22Rv1 (cell line): ENCODE data around the gene PAQR9.

Experiments used
- ZFX ChIP-seq: fragments of 450-650 bp; IDR thresholded peaks from 2 replicates; pipeline ENCODE4 v1.6.1; 2017; ENCODE audit warnings: antibody characterized with exemption, borderline replicate concordance
- TF ChIP-seq, protein P1 (sequence below): fragments of 450-650 bp; IDR thresholded peaks from 2 replicates; pipeline ENCODE4 v1.5.1; 2017; ENCODE audit warnings: mild to moderate bottlenecking

DNA sequence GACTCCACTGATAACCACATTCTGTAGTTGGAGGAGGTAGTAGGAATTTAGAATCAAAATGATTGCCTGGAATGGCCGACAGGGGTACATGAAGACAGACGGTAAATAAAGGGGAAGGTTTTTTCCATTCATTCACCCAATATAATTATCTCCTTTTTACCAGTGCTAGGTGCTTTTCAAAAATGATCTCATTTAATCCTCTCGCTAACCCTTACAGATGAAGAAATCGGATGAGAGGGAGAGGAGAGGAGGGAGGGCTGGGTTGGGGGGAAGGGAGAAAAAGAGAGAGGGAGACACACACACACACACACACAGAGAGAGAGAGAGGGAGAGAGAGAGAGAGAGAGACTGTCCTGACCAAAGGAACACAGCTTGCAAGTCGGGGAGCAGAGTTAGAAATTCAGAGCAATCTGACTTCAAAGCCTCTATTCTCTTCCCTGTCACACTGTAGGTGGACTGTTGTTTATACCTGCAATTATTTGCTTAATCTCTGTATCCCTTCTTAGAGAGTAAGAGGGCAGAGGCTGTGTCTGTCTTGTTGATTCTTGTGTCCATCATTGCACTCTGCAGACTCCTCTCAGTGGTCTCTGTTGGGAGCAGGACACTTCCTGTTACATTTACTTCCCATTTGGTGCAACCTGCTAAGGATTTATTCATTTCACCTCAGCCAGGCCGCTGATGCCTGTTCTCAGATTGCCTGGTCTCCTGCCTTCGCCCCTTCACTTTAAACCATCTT, 18.7 kb upstream of the PAQR9 start:
- TF ChIP-seq, protein P1, sequence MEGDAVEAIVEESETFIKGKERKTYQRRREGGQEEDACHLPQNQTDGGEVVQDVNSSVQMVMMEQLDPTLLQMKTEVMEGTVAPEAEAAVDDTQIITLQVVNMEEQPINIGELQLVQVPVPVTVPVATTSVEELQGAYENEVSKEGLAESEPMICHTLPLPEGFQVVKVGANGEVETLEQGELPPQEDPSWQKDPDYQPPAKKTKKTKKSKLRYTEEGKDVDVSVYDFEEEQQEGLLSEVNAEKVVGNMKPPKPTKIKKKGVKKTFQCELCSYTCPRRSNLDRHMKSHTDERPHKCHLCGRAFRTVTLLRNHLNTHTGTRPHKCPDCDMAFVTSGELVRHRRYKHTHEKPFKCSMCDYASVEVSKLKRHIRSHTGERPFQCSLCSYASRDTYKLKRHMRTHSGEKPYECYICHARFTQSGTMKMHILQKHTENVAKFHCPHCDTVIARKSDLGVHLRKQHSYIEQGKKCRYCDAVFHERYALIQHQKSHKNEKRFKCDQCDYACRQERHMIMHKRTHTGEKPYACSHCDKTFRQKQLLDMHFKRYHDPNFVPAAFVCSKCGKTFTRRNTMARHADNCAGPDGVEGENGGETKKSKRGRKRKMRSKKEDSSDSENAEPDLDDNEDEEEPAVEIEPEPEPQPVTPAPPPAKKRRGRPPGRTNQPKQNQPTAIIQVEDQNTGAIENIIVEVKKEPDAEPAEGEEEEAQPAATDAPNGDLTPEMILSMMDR, result no peak
- TF ChIP-seq ZFX, result no peak
